AG10803 (cell line): Measurements from ENCODE around the gene DOK6.
A peak's percentile ranks its signal among the peaks of the same experiment; 100 is the strongest.

Experiments used
- DNase-seq: peaks from one replicate; pipeline ENCODE4 v3.0.0; 2010; ENCODE audit warnings: low read depth
- H3K4me3 ChIP-seq: 2 replicates; pipeline ENCODE4 v1.5.1; 2011; ENCODE audit warnings: mild to moderate bottlenecking, low read length, control low read depth
- TF ChIP-seq, protein P1 (sequence below): conservative IDR thresholded peaks from 2 replicates; pipeline ENCODE4 v1.5.1; 2011; ENCODE audit warnings: mild to moderate bottlenecking, low read length, control low read depth, inconsistent platforms

Gene DOK6

DNA sequence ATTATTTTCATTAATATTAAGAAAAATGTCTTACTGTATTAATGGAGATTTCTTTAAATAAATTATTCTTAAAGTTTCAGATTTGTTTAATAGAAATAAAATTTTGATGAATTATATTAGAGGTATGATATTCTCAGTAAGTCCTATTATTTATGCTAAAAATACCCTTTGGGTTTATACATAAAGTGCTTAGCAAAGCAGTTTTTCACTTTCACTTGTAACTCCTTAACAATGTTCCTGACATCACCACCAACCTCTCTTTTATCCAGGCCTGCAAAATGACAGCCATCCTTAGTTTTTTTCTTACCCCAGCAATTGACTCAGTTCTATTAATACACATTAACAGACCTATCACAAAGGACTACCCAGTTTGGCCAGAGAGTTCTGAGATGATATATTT is 376.6 kb downstream of the DOK6 start:
- H3K4me3 ChIP-seq = no peak overlapping the region
- no peak for DNase-seq
- TF ChIP-seq, protein P1, sequence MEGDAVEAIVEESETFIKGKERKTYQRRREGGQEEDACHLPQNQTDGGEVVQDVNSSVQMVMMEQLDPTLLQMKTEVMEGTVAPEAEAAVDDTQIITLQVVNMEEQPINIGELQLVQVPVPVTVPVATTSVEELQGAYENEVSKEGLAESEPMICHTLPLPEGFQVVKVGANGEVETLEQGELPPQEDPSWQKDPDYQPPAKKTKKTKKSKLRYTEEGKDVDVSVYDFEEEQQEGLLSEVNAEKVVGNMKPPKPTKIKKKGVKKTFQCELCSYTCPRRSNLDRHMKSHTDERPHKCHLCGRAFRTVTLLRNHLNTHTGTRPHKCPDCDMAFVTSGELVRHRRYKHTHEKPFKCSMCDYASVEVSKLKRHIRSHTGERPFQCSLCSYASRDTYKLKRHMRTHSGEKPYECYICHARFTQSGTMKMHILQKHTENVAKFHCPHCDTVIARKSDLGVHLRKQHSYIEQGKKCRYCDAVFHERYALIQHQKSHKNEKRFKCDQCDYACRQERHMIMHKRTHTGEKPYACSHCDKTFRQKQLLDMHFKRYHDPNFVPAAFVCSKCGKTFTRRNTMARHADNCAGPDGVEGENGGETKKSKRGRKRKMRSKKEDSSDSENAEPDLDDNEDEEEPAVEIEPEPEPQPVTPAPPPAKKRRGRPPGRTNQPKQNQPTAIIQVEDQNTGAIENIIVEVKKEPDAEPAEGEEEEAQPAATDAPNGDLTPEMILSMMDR = no peak

DNA sequence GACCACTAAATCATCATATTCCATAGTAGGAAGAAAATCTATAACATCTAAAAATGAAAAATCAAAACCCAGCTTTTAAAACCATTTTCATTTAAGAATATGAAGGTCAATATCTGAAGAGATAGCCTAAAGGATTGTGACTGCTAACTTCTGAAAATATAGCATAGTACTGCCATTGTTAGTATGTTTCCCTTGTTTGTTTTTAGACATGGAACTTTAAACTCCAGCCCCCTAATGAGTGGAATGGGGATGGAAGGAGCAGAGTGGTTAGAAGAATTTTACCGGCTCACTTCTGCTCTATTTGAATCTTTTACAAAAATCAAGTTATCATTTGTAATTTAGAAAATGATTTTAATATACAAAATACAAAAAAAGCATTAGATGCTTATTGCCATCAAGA is 378.0 kb downstream of the DOK6 start:
- TF ChIP-seq, protein P1 = no peak
- no peak for DNase-seq
- H3K4me3 ChIP-seq = no peak overlapping the region

DNA sequence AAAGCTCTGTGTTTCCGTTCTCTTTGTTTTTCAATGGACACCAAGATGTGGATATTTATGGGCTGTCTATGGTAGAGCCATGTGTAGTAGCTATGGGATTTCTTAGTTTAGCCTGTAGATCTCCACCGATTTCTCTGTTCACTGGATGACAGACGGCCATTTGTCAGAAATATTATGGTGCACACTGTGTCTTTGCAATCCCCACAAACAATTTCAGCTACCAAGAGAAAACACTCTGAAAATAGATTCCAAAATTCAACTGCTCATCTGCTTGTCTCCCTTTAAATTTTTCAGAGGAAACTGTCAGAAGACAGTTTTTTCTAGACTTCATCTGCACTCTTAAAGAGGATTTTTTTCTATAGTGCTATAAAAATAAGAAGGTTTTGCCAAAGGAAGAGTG is 380.2 kb downstream of the DOK6 start:
- no peak for DNase-seq
- no peak overlapping the region for H3K4me3 ChIP-seq
- TF ChIP-seq, protein P1 = no peak

DNA sequence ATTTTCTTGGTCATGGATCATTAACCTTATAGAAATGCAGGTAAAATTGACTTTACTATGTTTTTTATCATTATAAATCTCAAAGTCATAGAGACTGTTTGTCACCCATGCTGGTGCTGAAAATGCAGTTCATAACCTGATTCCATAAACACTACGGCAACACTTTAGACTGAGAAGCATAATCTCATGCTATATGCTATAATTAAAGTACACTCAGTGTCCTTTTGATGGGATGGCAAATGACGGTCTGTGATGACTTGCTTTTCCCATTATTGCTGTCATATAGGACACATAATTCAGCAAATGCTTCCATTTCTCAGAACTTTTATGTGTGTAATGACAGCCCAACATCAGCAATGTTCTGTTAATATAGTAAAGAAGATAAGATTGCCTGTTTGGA is 384.1 kb downstream of the DOK6 start:
- TF ChIP-seq, protein P1 = no peak
- no peak for DNase-seq
- H3K4me3 ChIP-seq = no peak overlapping the region

DNA sequence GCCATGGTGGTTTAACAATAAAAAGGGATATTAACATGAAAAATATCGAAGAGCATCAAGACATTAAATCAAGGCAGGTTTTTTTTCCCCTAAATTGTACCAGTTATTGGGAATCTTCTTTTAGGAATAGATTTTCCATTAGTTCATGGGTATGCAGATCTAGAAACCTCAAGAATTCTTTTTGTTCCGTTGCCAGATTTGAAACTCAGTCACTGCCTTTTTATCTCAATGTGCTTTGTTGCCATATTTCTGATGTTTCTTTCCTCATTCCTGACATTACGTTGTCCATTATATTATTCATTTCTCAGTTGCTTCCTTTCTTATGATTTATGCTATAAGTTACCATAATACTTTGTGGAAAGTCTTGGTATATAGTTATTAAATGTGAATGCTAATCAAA is 384.8 kb downstream of the DOK6 start:
- DNase-seq = peak; percentile 16
- H3K4me3 ChIP-seq = no peak overlapping the region
- TF ChIP-seq, protein P1 = no peak

DNA sequence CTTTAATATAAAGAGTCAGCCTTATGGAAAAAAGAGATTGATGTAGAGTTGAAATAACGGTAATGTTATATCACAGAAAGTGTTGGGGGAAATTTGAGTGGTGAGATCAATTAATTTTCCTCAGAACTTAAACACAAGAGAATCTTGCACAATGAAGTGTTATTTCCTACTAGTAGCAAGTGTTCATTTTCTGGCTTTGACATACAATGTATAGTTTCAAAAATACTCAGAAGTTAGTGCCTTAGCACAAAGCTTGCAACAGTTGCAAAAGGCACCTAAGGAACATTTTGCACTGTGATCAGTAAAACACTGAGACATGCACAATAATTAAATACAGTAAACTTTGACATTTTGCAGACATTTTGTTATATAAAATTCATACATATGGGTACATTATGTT is 385.7 kb downstream of the DOK6 start:
- no peak overlapping the region for H3K4me3 ChIP-seq
- TF ChIP-seq, protein P1 = no peak
- DNase-seq = no peak

DNA sequence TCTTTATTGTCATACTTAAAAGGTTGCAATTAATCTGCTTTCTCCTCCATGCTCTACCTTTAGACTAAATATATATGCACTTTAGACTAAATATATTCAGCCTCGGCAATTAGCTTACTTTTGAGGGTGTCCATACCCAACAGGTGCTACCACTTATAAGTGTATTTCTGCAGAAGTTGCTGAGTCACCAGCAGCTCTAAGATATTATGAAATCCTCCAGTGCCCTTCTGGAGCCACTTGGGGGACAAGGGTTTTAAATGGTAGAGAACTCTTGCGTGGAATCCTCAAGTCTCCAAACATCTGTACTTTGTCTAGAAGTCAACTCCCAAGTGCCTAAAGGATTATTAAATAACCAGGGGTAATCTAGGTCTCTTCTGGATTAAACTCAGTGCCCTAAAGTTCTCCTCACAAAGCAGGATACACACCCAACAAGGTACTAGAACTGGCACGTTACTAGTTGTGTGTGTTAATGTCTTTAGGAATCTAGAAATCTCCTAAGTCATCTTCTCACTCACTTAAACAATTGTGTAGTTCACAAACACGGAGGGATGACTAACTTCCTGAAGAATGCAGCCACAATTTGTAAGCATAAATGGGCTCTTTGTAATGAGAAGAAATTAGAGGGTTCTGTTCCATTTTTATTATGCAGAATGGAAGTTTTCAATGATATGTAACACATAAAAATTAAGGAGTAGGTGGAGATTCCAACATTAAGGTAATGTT is 387.3 kb downstream of the DOK6 start:
- peak; percentile 60 for DNase-seq
- TF ChIP-seq, protein P1 = 0 out of 2 replicates have a peak, but pooled peaks have one; percentile 2
- no peak overlapping the region for H3K4me3 ChIP-seq
